OCI-LY1 (cell line): ENCODE results near the gene ERP44.
A peak's percentile ranks its signal among the peaks of the same experiment; 100 is the strongest.

Experiments
- H2AFZ ChIP-seq: fragments of 200-600 bp; sonication (generic), shearing (Covaris generic); 2 replicates; pipeline ENCODE4 v1.6.0; 2014; ENCODE audit warnings: antibody characterized with exemption, mild to moderate bottlenecking, low read length
- H3F3A ChIP-seq: fragments of 200-600 bp; sonication (generic), shearing (Covaris generic); 2 replicates; pipeline ENCODE4 v1.6.0; 2014; ENCODE audit warnings: mild to moderate bottlenecking, antibody characterized with exemption, low read length, moderate library complexity; ENCODE audit not compliant: insufficient read depth
- H3K27ac ChIP-seq: fragments of 200-600 bp; sonication (generic); 2 replicates; pipeline ENCODE4 v1.5.1; 2014; ENCODE audit warnings: low read length, mixed run types, mild to moderate bottlenecking, low read depth; ENCODE audit not compliant: poor library complexity, severe bottlenecking
- H3K27me3 ChIP-seq: fragments of 200-600 bp; sonication (generic); 2 replicates; pipeline ENCODE4 v1.6.0; 2014; ENCODE audit warnings: antibody characterized with exemption, mild to moderate bottlenecking, low read length, moderate library complexity; ENCODE audit not compliant: insufficient read depth
- H3K36me3 ChIP-seq: fragments of 200-600 bp; sonication (generic); 2 replicates; pipeline ENCODE4 v1.6.1; 2014; ENCODE audit warnings: mild to moderate bottlenecking, antibody characterized with exemption, low read length, moderate library complexity, mixed read lengths; ENCODE audit not compliant: insufficient read depth
- H3K4me1 ChIP-seq: fragments of 200-600 bp; sonication (generic); 2 replicates; pipeline ENCODE4 v1.5.1; 2014; ENCODE audit warnings: mild to moderate bottlenecking, low read length, moderate library complexity; ENCODE audit not compliant: insufficient read depth, severe bottlenecking
- H3K4me2 ChIP-seq: fragments of 200-600 bp; sonication (generic), shearing (Covaris generic); 2 replicates; pipeline ENCODE4 v1.6.1; 2014; ENCODE audit warnings: low read length
- H3K4me3 ChIP-seq: fragments of 200-600 bp; sonication (generic); 2 replicates; pipeline ENCODE4 v1.5.1; 2014; ENCODE audit warnings: low read length, low read depth, mild to moderate bottlenecking, mixed read lengths; ENCODE audit not compliant: poor library complexity, severe bottlenecking
- H3K79me2 ChIP-seq: fragments of 200-600 bp; shearing (Covaris generic); 2 replicates; pipeline ENCODE4 v1.6.1; 2016; ENCODE audit warnings: mixed run types, low read length, mixed read lengths; ENCODE audit not compliant: insufficient read depth
- H3K9ac ChIP-seq: fragments of 200-600 bp; sonication (generic), shearing (Covaris generic); 2 replicates; pipeline ENCODE4 v1.6.1; 2014; ENCODE audit warnings: mild to moderate bottlenecking, low read length, mixed read lengths
- H3K9me2 ChIP-seq: fragments of 200-600 bp; sonication (generic), shearing (Covaris generic); 2 replicates; pipeline ENCODE4 v1.6.1; 2014; ENCODE audit warnings: low read depth, mild to moderate bottlenecking, low read length, mixed read lengths
- H3K9me3 ChIP-seq: fragments of 200-600 bp; shearing (Covaris generic); 2 replicates; pipeline ENCODE4 v1.6.1; 2014; ENCODE audit warnings: low read length, mixed read lengths
- H4K20me1 ChIP-seq: fragments of 200-600 bp; sonication (generic), shearing (Covaris generic); 2 replicates; pipeline ENCODE4 v1.6.0; 2016; ENCODE audit warnings: mild to moderate bottlenecking, low read length; ENCODE audit not compliant: insufficient read depth
- CTCF ChIP-seq: fragments of 200-600 bp; sonication (generic), shearing (Covaris generic); IDR thresholded peaks from 2 replicates; pipeline ENCODE4 v1.5.1; 2017; ENCODE audit warnings: mild to moderate bottlenecking, antibody characterized with exemption, low read length, moderate library complexity, mixed read lengths
- EZH2 ChIP-seq: fragments of 200-600 bp; sonication (generic), shearing (Covaris generic); IDR thresholded peaks from 2 replicates; pipeline ENCODE4 v1.8.0; 2017; ENCODE audit warnings: borderline replicate concordance, mixed run types, mild to moderate bottlenecking, antibody characterized with exemption, low read length, moderate library complexity, mixed read lengths

Gene ERP44

GRCh38 chr9:100052375-100052774 is 46.4 kb downstream of the ERP44 start:
- H4K20me1 ChIP-seq = no peaks in the 10 kb centered on the region
- no peak overlapping the region for H3K4me2 ChIP-seq
- no peaks in the 10 kb centered on the region for H3F3A ChIP-seq
- no peak overlapping the region; the same call in 1 of the 2 replicates for H3K9ac ChIP-seq
- no peak overlapping the region for H3K4me3 ChIP-seq
- peaks cover 23% of the 10 kb centered on the region for H3K4me1 ChIP-seq
- H3K9me2 ChIP-seq = no peaks in the 10 kb centered on the region
- peaks cover 2% of the 10 kb centered on the region; the same call in 1 of the 2 replicates for H3K9me3 ChIP-seq
- H3K36me3 ChIP-seq = peaks cover 70% of the 10 kb centered on the region
- H2AFZ ChIP-seq = no peak overlapping the region
- H3K79me2 ChIP-seq = no peaks in the 10 kb centered on the region
- no peaks in the 10 kb centered on the region for H3K27me3 ChIP-seq
- no peak for TF ChIP-seq EZH2
- no peak for TF ChIP-seq CTCF
- peak overlapping the region; percentile 5 for H3K27ac ChIP-seq

- Histone ChIP-seq H3K27me3 (no peaks in the 10 kb centered on the region), H3K79me2 (no peaks in the 10 kb centered on the region; the same call in 1 of the 2 replicates), H3K9me2 (no peaks in the 10 kb centered on the region), H3K4me3 (no peak overlapping the region), H3K9me3 (peaks cover 5% of the 10 kb centered on the region; the same call in 1 of the 2 replicates), H3F3A (no peaks in the 10 kb centered on the region), H4K20me1 (no peaks in the 10 kb centered on the region), H3K27ac (no peak overlapping the region), H3K4me2 (no peak overlapping the region), H3K9ac (no peak overlapping the region), H3K4me1 (peaks cover 23% of the 10 kb centered on the region), H2AFZ (no peak overlapping the region), H3K36me3 (peaks cover 76% of the 10 kb centered on the region)
- TF ChIP-seq EZH2 (no peak), CTCF (no peak)
These were observed 49.2 kb downstream of the ERP44 start for GRCh38 chr9:100049551-100049950.

GRCh38 chr9:100038472-100038871 is 60.3 kb downstream of the ERP44 start:
- Histone ChIP-seq H3K27ac (no peak overlapping the region), H3F3A (no peaks in the 10 kb centered on the region), H3K4me2 (no peak overlapping the region), H3K9me3 (peaks cover 12% of the 10 kb centered on the region; the same call in 1 of the 2 replicates), H2AFZ (no peak overlapping the region), H3K79me2 (peaks cover 57% of the 10 kb centered on the region), H3K9ac (no peak overlapping the region), H3K27me3 (no peaks in the 10 kb centered on the region), H3K36me3 (peaks cover 57% of the 10 kb centered on the region), H3K9me2 (no peaks in the 10 kb centered on the region), H3K4me3 (no peak overlapping the region), H3K4me1 (no peaks in the 10 kb centered on the region), H4K20me1 (0 out of 2 replicates have a peak, but pooled peaks cover 2% of the 10 kb centered on the region)
- no peak for TF ChIP-seq EZH2
- no peak for TF ChIP-seq CTCF
